Measurements from ENCODE around the gene ADGRB3.

Gene ADGRB3

GRCh38 chr6:69408886-69409285 lies 773.8 kb downstream of the ADGRB3 start:
- DNase-seq (ENCODE audit: low read depth in 2 of 2) = no peak
- no peak overlapping the region for H3K4me3 ChIP-seq (replicated peaks in 1 of 2; ENCODE audit: low read depth in 2 of 2, low read length in 2 of 2)
- no peak for TF ChIP-seq CTCF (IDR thresholded peaks at IDR 0.05; ENCODE audit: low read depth, low read length)

GRCh38 chr6:69416776-69417175 lies 781.7 kb downstream of the ADGRB3 start:
- H3K4me3 ChIP-seq (replicated peaks in 1 of 2; ENCODE audit: low read depth in 2 of 2, low read length in 2 of 2) = no peak overlapping the region
- DNase-seq (ENCODE audit: low read depth in 2 of 2) = peak; percentile 11 to 29
- no peak for TF ChIP-seq CTCF (IDR thresholded peaks at IDR 0.05; ENCODE audit: low read depth, low read length)

GRCh38 chr6:69421269-69421668 lies 786.2 kb downstream of the ADGRB3 start:
- no peak for TF ChIP-seq CTCF (IDR thresholded peaks at IDR 0.05; ENCODE audit: low read depth, low read length)
- no peak overlapping the region for H3K4me3 ChIP-seq (replicated peaks in 1 of 2; ENCODE audit: low read depth in 2 of 2, low read length in 2 of 2)
- no peak for DNase-seq (ENCODE audit: low read depth in 2 of 2)

GRCh38 chr6:69422020-69422419 lies 786.9 kb downstream of the ADGRB3 start:
- H3K4me3 ChIP-seq (replicated peaks in 1 of 2; ENCODE audit: low read depth in 2 of 2, low read length in 2 of 2) = no peak overlapping the region
- no peak for TF ChIP-seq CTCF (IDR thresholded peaks at IDR 0.05; ENCODE audit: low read depth, low read length)
- no peak for DNase-seq (ENCODE audit: low read depth in 2 of 2)

GRCh38 chr6:69422475-69422874 lies 787.4 kb downstream of the ADGRB3 start:
- no peak overlapping the region for H3K4me3 ChIP-seq (replicated peaks in 1 of 2; ENCODE audit: low read depth in 2 of 2, low read length in 2 of 2)
- no peak for DNase-seq (ENCODE audit: low read depth in 2 of 2)
- TF ChIP-seq CTCF (IDR thresholded peaks at IDR 0.05; ENCODE audit: low read depth, low read length) = no peak

- H3K4me3 ChIP-seq (replicated peaks in 1 of 2; ENCODE audit: low read depth in 2 of 2, low read length in 2 of 2) = no peak overlapping the region
- no peak for DNase-seq (ENCODE audit: low read depth in 2 of 2)
- no peak for TF ChIP-seq CTCF (IDR thresholded peaks at IDR 0.05; ENCODE audit: low read depth, low read length)
Observed at GRCh38 chr6:69423785-69424184, 788.7 kb downstream of the ADGRB3 start.

GRCh38 chr6:69424581-69424980 lies 789.5 kb downstream of the ADGRB3 start:
- H3K4me3 ChIP-seq (replicated peaks in 1 of 2; ENCODE audit: low read depth in 2 of 2, low read length in 2 of 2) = no peak overlapping the region
- TF ChIP-seq CTCF (IDR thresholded peaks at IDR 0.05; ENCODE audit: low read depth, low read length) = no peak
- DNase-seq (ENCODE audit: low read depth in 2 of 2) = no peak
